ENCODE results near the gene KRT5.
A peak's percentile ranks its signal among the peaks of the same experiment; 100 is the strongest.
"Not testable (repeated sequence)": the region's sequence is repeated elsewhere in the genome, so short reads cannot be mapped to it uniquely, and the experiment has no call there.

The KRT5 gene

GRCh38 chr12:52506858-52507715 lies 13.1 kb downstream of the KRT5 start:
- peak; percentile 74 for TF ChIP-seq CTCF (IDR thresholded peaks at IDR 0.05; ENCODE audit: poor library complexity, severe bottlenecking)
- ATAC-seq (ENCODE audit: low read depth) (peak; percentile 64; the same call in 2 of the 3 replicates), DNase-seq (ENCODE audit: low spot score) (no peak)
- H3K4me1 ChIP-seq (ENCODE audit: insufficient read depth, poor library complexity, severe bottlenecking): peaks cover 4% of the 10 kb centered on the region
- H3K27ac ChIP-seq (ENCODE audit: poor library complexity, severe bottlenecking): peak overlapping the region; percentile 13
- H3K9me3 ChIP-seq (ENCODE audit: severe bottlenecking): peaks cover 10% of the 10 kb centered on the region
- H3K27me3 ChIP-seq (ENCODE audit: insufficient read depth, poor library complexity, severe bottlenecking): no peaks in the 10 kb centered on the region
- no peak overlapping the region for H3K4me3 ChIP-seq (ENCODE audit: severe bottlenecking)
- H3K36me3 ChIP-seq (ENCODE audit: low read depth): no peaks in the 10 kb centered on the region

- peaks cover 9% of the 10 kb centered on the region for H3K4me1 ChIP-seq (ENCODE audit: insufficient read depth, poor library complexity, severe bottlenecking)
- TF ChIP-seq CTCF (IDR thresholded peaks at IDR 0.05; ENCODE audit: poor library complexity, severe bottlenecking): no peak
- peaks cover 3% of the 10 kb centered on the region for H3K9me3 ChIP-seq (ENCODE audit: severe bottlenecking)
- H3K36me3 ChIP-seq (ENCODE audit: low read depth): no peaks in the 10 kb centered on the region
- H3K4me3 ChIP-seq (ENCODE audit: severe bottlenecking): no peak overlapping the region
- H3K27ac ChIP-seq (ENCODE audit: poor library complexity, severe bottlenecking): no peak overlapping the region
- H3K27me3 ChIP-seq (ENCODE audit: insufficient read depth, poor library complexity, severe bottlenecking): no peaks in the 10 kb centered on the region
- DNase-seq (ENCODE audit: low spot score) (no peak), ATAC-seq (ENCODE audit: low read depth) (no peak)
Observed at GRCh38 chr12:52502877-52503276, 17.3 kb downstream of the KRT5 start.

- TF ChIP-seq CTCF (IDR thresholded peaks at IDR 0.05; ENCODE audit: poor library complexity, severe bottlenecking): no peak
- H3K4me1 ChIP-seq (ENCODE audit: insufficient read depth, poor library complexity, severe bottlenecking): peaks cover 19% of the 10 kb centered on the region
- peaks cover 3% of the 10 kb centered on the region for H3K9me3 ChIP-seq (ENCODE audit: severe bottlenecking)
- no peak overlapping the region for H3K27ac ChIP-seq (ENCODE audit: poor library complexity, severe bottlenecking)
- H3K4me3 ChIP-seq (ENCODE audit: severe bottlenecking): no peak overlapping the region
- ATAC-seq (ENCODE audit: low read depth) (no peak), DNase-seq (ENCODE audit: low spot score) (no peak)
- H3K36me3 ChIP-seq (ENCODE audit: low read depth): no peaks in the 10 kb centered on the region
- H3K27me3 ChIP-seq (ENCODE audit: insufficient read depth, poor library complexity, severe bottlenecking): no peaks in the 10 kb centered on the region
Observed at GRCh38 chr12:52501490-52501889, 18.7 kb downstream of the KRT5 start.

GRCh38 chr12:52500574-52500973 lies 19.6 kb downstream of the KRT5 start:
- not testable (repeated sequence) for H3K27me3 ChIP-seq (ENCODE audit: insufficient read depth, poor library complexity, severe bottlenecking); H3K36me3 ChIP-seq (ENCODE audit: low read depth); H3K9me3 ChIP-seq (ENCODE audit: severe bottlenecking); H3K4me3 ChIP-seq (ENCODE audit: severe bottlenecking); ATAC-seq (ENCODE audit: low read depth); DNase-seq (ENCODE audit: low spot score)
- Histone ChIP-seq H3K27ac (ENCODE audit: poor library complexity, severe bottlenecking) (peak overlapping the region; percentile 35), H3K4me1 (ENCODE audit: insufficient read depth, poor library complexity, severe bottlenecking) (peaks cover 28% of the 10 kb centered on the region)

GRCh38 chr12:52499806-52500560 lies 20.2 kb downstream of the KRT5 start:
- H3K9me3 ChIP-seq (ENCODE audit: severe bottlenecking): peaks cover 3% of the 10 kb centered on the region
- peak overlapping the region; percentile 35 for H3K27ac ChIP-seq (ENCODE audit: poor library complexity, severe bottlenecking)
- no peak overlapping the region for H3K4me3 ChIP-seq (ENCODE audit: severe bottlenecking)
- H3K4me1 ChIP-seq (ENCODE audit: insufficient read depth, poor library complexity, severe bottlenecking): peaks cover 34% of the 10 kb centered on the region
- TF ChIP-seq CTCF (IDR thresholded peaks at IDR 0.05; ENCODE audit: poor library complexity, severe bottlenecking): no peak
- DNase-seq (ENCODE audit: low spot score): no peak
- H3K36me3 ChIP-seq (ENCODE audit: low read depth): no peaks in the 10 kb centered on the region
- ATAC-seq (ENCODE audit: low read depth): no peak
- no peaks in the 10 kb centered on the region for H3K27me3 ChIP-seq (ENCODE audit: insufficient read depth, poor library complexity, severe bottlenecking)

Data from RWPE2 (cell line).